HCT116 (cell line): ENCODE data around the gene WDR72.

Experiments used
- EZH2 ChIP-seq: fragments of 200-600 bp; sonication (generic); IDR thresholded peaks from 2 replicates; pipeline ENCODE4 v1.6.1; 2017; ENCODE audit warnings: antibody characterized with exemption, mixed run types
- POLR2A ChIP-seq: IDR thresholded peaks from 2 replicates; pipeline ENCODE4 v1.7.0; 2011; ENCODE audit warnings: borderline replicate concordance; ENCODE audit not compliant: insufficient read depth, insufficient read length; ENCODE audit errors: extremely low read depth
- TF ChIP-seq, protein P1 (sequence below), 3 experiments: fragments of 200-600 bp in 1 of 3; sonication (generic) in 1 of 3; IDR thresholded peaks in 2 of 3; conservative IDR thresholded peaks in 1 of 3; 2 replicates each; pipeline ENCODE4 v1.5.1; 2012 to 2017; ENCODE audit warnings: low read depth in 2 of 3, low read length in 2 of 3, antibody characterized with exemption in 1 of 3, borderline replicate concordance in 1 of 3, control low read depth in 1 of 3, mild to moderate bottlenecking in 1 of 3, mixed read lengths in 1 of 3, mixed run types in 1 of 3, moderate library complexity in 1 of 3; ENCODE audit not compliant: insufficient read depth in 1 of 3

DNA sequence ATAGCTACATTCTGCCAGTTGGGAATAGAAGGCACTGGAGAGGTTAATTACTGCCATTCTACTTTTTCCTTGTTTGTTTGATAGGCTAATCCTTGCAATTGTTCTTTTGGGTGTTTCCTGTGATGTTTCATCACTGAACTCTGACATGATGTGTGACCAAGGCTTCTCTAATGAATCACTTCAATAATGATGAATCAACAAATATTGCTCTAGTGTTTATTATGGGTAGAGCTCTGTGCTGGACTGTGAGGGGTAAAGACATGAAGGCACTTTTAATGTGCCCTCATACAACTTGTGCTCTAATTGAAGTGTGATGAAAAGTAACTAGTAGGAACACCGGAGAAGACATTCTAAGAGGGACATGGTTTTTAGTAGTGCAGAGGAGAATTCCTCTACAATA is 233.6 kb downstream of the WDR72 start:
- TF ChIP-seq, protein P1, sequence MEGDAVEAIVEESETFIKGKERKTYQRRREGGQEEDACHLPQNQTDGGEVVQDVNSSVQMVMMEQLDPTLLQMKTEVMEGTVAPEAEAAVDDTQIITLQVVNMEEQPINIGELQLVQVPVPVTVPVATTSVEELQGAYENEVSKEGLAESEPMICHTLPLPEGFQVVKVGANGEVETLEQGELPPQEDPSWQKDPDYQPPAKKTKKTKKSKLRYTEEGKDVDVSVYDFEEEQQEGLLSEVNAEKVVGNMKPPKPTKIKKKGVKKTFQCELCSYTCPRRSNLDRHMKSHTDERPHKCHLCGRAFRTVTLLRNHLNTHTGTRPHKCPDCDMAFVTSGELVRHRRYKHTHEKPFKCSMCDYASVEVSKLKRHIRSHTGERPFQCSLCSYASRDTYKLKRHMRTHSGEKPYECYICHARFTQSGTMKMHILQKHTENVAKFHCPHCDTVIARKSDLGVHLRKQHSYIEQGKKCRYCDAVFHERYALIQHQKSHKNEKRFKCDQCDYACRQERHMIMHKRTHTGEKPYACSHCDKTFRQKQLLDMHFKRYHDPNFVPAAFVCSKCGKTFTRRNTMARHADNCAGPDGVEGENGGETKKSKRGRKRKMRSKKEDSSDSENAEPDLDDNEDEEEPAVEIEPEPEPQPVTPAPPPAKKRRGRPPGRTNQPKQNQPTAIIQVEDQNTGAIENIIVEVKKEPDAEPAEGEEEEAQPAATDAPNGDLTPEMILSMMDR (IDR thresholded peaks at IDR 0.05 in 2 of 3, conservative IDR thresholded peaks at IDR 0.05 in 1 of 3; ENCODE audit: borderline replicate concordance in 1 of 3, insufficient read depth in 1 of 3, low read depth in 2 of 3, low read length in 2 of 3): no peak
- no peak for TF ChIP-seq EZH2
- no peak for TF ChIP-seq POLR2A
